Activated CD8-positive, alpha-beta memory T cell treated with anti-CD3 and anti-CD28 coated beads, Interleukin-2, amount 10 ng/mL, durations not matched to agents 7 days and 5 days (primary cell): Measurements from ENCODE around the gene SLC15A5. TPM values are rescaled to one million over a fixed set of nuclear protein-coding genes. Genes with fewer than 3 reads are reported as not detected.

Experiments
- ATAC-seq: fragments of 150-1000 bp; cut with Tn5 transposase; one replicate; pipeline ENCODE4 v1.10.0; 2021; ENCODE audit warnings: moderate library complexity
- CTCF ChIA-PET: fragments of 350-600 bp; sonication (Branson Sonifier 250); formaldehyde crosslinking; loops from one replicate; lab custom pipeline; 2021; ENCODE audit warnings: antibody characterized with exemption; lab: Charles Lee
- DNase-seq: peaks from one replicate; pipeline ENCODE4 v3.0.0-alpha.2; 2020
- H3K27ac Mint-ChIP-seq: one replicate; pipeline ENCODE4 v1.8.0; 2021; ENCODE audit warnings: mild to moderate bottlenecking, mixed read lengths
- H3K27me3 Mint-ChIP-seq: one replicate; pipeline ENCODE4 v1.8.0; 2021; ENCODE audit warnings: mixed read lengths
- H3K36me3 Mint-ChIP-seq: one replicate; pipeline ENCODE4 v1.8.0; 2021; ENCODE audit warnings: mild to moderate bottlenecking, mixed read lengths
- H3K4me1 Mint-ChIP-seq: one replicate; pipeline ENCODE4 v1.8.0; 2021; ENCODE audit warnings: mixed read lengths
- H3K4me3 Mint-ChIP-seq: one replicate; pipeline ENCODE4 v1.8.0; 2021; ENCODE audit warnings: mild to moderate bottlenecking, moderate library complexity, mixed read lengths
- H3K9me3 Mint-ChIP-seq: one replicate; pipeline ENCODE4 v1.8.0; 2022; ENCODE audit warnings: low read depth, mixed read lengths
- total RNA-seq, 2 experiments: library from RNA; stranded (reverse); gene quantifications; one replicate each; pipeline ENCODE4 v1.2.3, GENCODE V29; 2021

Gene SLC15A5
- total RNA-seq = not detected

DNA sequence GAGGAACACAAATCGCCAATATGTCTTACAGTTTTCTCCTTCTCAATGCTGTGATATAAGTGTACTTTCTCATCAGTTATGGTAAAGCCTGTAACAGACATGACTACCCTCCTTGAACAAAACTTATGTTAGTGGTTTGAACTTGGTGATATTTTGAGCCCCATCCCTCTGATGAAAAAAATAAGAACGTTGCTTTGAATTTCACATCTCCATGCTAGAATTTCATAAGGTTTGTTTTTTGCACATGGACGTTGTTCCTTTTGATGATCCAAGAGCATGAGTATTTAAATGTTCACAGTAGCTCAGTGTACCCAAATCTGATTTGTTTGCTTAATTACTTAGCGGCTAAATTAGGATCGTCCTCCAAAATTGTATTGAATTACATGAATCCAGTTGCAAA, at the start of gene SLC15A5:
Gene SLC15A5 (minus strand): TSS at position 101 of the 400 bp plus-strand sequence. CDS start 0 bp downstream, at position 101.
- no peak for ATAC-seq
- Mint-ChIP-seq H3K27me3 (no peaks in the 10 kb centered on the region), H3K27ac (no peak within 1 kb of the TSS), H3K4me1 (no peaks in the 10 kb centered on the region), H3K9me3 (no peaks in the 10 kb centered on the region), H3K4me3 (no peak within 1 kb of the TSS), H3K36me3 (no peaks in the 10 kb centered on the region)
- CTCF ChIA-PET = no interaction called here
- no peak for DNase-seq

GRCh38 chr12:16325426-16325825, 47.9 kb upstream of the SLC15A5 start:
- Mint-ChIP-seq H3K36me3 (no peaks in the 10 kb centered on the region), H3K4me1 (no peaks in the 10 kb centered on the region), H3K9me3 (peaks cover 8% of the 10 kb centered on the region), H3K27ac (no peak overlapping the region), H3K27me3 (no peaks in the 10 kb centered on the region), H3K4me3 (no peak overlapping the region)
- DNase-seq (no peak), ATAC-seq (no peak)
- CTCF ChIA-PET = no interaction called here

DNA sequence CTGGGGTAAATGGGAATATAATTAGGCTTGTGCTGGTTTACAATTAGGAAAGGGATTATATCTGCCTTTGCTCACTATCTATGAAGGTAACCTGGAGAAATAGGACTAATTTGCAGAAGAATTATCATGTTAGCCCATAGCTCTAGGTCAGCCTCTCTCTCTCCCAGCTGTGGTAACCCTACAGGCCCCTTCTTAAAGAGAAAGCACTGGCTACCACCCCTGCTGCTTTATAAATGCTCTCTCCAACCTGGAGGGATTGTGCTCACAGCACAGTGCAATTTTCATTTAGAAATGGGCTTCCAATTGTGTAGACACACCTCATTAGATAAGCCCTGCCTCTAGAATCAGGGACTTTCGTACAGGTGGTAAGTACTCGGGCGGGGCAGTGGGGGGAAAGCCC, 47.3 kb upstream of the SLC15A5 start:
- Mint-ChIP-seq H3K27ac (no peak overlapping the region), H3K9me3 (peaks cover 8% of the 10 kb centered on the region), H3K4me1 (no peaks in the 10 kb centered on the region), H3K4me3 (no peak overlapping the region), H3K27me3 (no peaks in the 10 kb centered on the region), H3K36me3 (no peaks in the 10 kb centered on the region)
- ATAC-seq = no peak
- CTCF ChIA-PET = no interaction called here
- DNase-seq = no peak

GRCh38 chr12:16324272-16324671, 46.8 kb upstream of the SLC15A5 start:
- H3K27me3 Mint-ChIP-seq = no peaks in the 10 kb centered on the region
- H3K4me1 Mint-ChIP-seq = no peaks in the 10 kb centered on the region
- H3K27ac Mint-ChIP-seq = no peak overlapping the region
- no peak overlapping the region for H3K4me3 Mint-ChIP-seq
- no peak for ATAC-seq
- no peaks in the 10 kb centered on the region for H3K36me3 Mint-ChIP-seq
- H3K9me3 Mint-ChIP-seq = peaks cover 9% of the 10 kb centered on the region
- DNase-seq = no peak
- CTCF ChIA-PET = no interaction called here

- Mint-ChIP-seq H3K4me1 (no peaks in the 10 kb centered on the region), H3K36me3 (no peaks in the 10 kb centered on the region), H3K9me3 (peaks cover 9% of the 10 kb centered on the region), H3K27me3 (no peaks in the 10 kb centered on the region), H3K27ac (no peak overlapping the region), H3K4me3 (no peak overlapping the region)
- ATAC-seq = no peak
- no peak for DNase-seq
- CTCF ChIA-PET = interaction anchor here (0.5 kb wide), 1 partner anchor 1008 kb away, joined by 3 read pairs; no protein-coding TSS in a partner anchor
Measured at GRCh38 chr12:16323638-16324037, 46.2 kb upstream of the SLC15A5 start.

GRCh38 chr12:16323010-16323409, 45.5 kb upstream of the SLC15A5 start:
- Mint-ChIP-seq H3K4me1 (no peaks in the 10 kb centered on the region), H3K4me3 (no peak overlapping the region), H3K36me3 (no peaks in the 10 kb centered on the region), H3K27ac (no peak overlapping the region), H3K27me3 (no peaks in the 10 kb centered on the region), H3K9me3 (peaks cover 6% of the 10 kb centered on the region)
- CTCF ChIA-PET = no interaction called here
- DNase-seq = no peak
- no peak for ATAC-seq

DNA sequence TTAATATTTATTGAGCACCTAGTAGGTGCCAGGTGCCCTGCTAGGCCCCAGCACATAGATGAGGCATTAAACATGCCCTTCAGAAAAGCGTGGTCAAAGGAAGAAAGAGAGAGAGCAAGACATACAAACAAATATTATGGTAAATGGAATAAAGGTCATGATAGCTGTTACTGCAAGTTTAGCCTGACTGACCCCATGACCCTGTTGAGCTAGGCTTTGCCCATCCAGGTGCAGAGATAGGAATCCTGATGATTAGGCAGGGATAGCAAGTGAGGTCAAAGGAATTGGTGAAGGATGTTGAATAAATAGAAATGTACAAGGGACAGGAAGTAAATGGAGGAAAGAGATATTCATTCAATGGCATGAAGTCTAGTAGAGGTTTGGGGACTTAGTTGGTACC, 33.4 kb upstream of the SLC15A5 start:
- no peaks in the 10 kb centered on the region for H3K36me3 Mint-ChIP-seq
- peaks cover 14% of the 10 kb centered on the region for H3K9me3 Mint-ChIP-seq
- no peaks in the 10 kb centered on the region for H3K4me1 Mint-ChIP-seq
- DNase-seq (no peak), ATAC-seq (no peak)
- CTCF ChIA-PET = no interaction called here
- no peak overlapping the region for H3K4me3 Mint-ChIP-seq
- no peak overlapping the region for H3K27ac Mint-ChIP-seq
- H3K27me3 Mint-ChIP-seq = no peaks in the 10 kb centered on the region

- no peaks in the 10 kb centered on the region for H3K4me1 Mint-ChIP-seq
- no peak for DNase-seq
- H3K4me3 Mint-ChIP-seq = no peak overlapping the region
- peaks cover 9% of the 10 kb centered on the region for H3K9me3 Mint-ChIP-seq
- no peak overlapping the region for H3K27ac Mint-ChIP-seq
- no peaks in the 10 kb centered on the region for H3K27me3 Mint-ChIP-seq
- CTCF ChIA-PET = no interaction called here
- no peak for ATAC-seq
- H3K36me3 Mint-ChIP-seq = no peaks in the 10 kb centered on the region
Measured at GRCh38 chr12:16307856-16308475, 30.5 kb upstream of the SLC15A5 start.

DNA sequence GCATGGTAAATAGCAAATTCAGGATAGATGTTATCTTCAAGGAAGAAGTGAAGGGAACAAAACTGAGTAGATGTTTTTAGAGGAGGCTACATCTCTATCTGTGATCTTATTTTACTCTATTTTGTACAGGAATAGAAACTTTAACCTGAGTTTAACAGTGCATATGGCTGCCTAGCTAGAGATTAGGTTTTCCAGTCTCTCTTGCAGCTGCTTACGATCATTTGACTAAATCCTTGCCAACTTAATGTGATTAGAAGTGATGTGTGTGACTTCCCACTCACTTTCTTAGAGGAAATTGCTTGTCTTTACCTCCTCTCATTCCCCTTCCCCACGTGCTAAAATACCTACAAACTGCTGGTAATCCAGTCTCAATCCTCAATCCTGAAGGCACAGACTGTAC, 26.5 kb upstream of the SLC15A5 start:
- Mint-ChIP-seq H3K27me3 (no peaks in the 10 kb centered on the region), H3K9me3 (peaks cover under 1% of the 10 kb centered on the region), H3K27ac (no peak overlapping the region), H3K36me3 (no peaks in the 10 kb centered on the region), H3K4me1 (no peaks in the 10 kb centered on the region), H3K4me3 (no peak overlapping the region)
- DNase-seq (no peak), ATAC-seq (no peak)
- CTCF ChIA-PET = no interaction called here

- DNase-seq (no peak), ATAC-seq (no peak)
- no peaks in the 10 kb centered on the region for H3K9me3 Mint-ChIP-seq
- H3K36me3 Mint-ChIP-seq = no peaks in the 10 kb centered on the region
- no peak overlapping the region for H3K4me3 Mint-ChIP-seq
- no peaks in the 10 kb centered on the region for H3K4me1 Mint-ChIP-seq
- CTCF ChIA-PET = no interaction called here
- no peak overlapping the region for H3K27ac Mint-ChIP-seq
- H3K27me3 Mint-ChIP-seq = no peaks in the 10 kb centered on the region
Measured at GRCh38 chr12:16300736-16301135, 23.3 kb upstream of the SLC15A5 start.

DNA sequence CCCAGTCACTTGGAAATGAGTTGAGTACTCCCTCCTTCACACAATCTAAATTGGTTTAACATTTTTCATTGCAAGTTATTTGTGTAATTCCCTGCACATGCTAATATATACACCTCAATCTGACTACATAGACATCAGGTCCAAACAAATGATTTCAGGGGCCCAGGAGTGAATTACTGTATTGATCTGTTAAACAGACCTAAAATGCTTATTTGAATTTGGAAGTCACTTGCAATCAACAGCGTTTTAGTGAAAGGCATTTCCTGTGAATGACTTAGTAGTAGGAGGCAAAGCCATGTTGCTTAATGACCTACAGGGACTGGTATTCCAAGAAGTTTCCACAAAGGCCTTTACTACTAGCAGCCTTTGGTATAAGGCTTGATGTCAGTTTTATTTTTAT, 22.6 kb upstream of the SLC15A5 start:
- H3K9me3 Mint-ChIP-seq = no peaks in the 10 kb centered on the region

DNA sequence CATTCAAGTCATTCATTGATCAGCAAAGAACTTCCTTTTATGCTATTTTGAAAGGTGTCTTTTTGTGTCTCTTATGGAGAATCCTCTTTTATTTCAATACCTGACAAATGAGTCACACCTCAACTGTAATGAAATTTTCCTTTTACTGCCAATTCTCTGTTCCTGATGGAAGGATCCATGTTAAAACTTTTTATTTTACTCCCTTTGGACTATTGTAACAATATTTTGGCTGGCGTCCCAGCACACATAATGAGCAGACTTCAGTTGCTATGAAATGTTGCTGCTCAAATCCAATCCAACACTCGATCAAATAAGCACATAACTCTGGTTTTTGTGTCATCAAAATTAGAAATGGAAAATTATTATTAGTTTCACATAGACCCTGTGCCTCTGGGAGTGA, 21.9 kb upstream of the SLC15A5 start:
- Mint-ChIP-seq H3K36me3 (no peaks in the 10 kb centered on the region), H3K27ac (no peak overlapping the region), H3K9me3 (no peaks in the 10 kb centered on the region), H3K4me1 (no peaks in the 10 kb centered on the region), H3K27me3 (no peaks in the 10 kb centered on the region), H3K4me3 (no peak overlapping the region)
- CTCF ChIA-PET = no interaction called here
- DNase-seq (no peak), ATAC-seq (no peak)

More for the DNA sequence above, 22.6 kb upstream of the SLC15A5 start:
- DNase-seq (no peak), ATAC-seq (no peak)
- Mint-ChIP-seq H3K36me3 (no peaks in the 10 kb centered on the region), H3K4me3 (no peak overlapping the region), H3K4me1 (no peaks in the 10 kb centered on the region), H3K27ac (no peak overlapping the region), H3K27me3 (no peaks in the 10 kb centered on the region)
- CTCF ChIA-PET = no interaction called here

GRCh38 chr12:16297521-16297920, 20.0 kb upstream of the SLC15A5 start:
- Mint-ChIP-seq H3K27ac (no peak overlapping the region), H3K4me1 (no peaks in the 10 kb centered on the region), H3K36me3 (no peaks in the 10 kb centered on the region), H3K9me3 (peaks cover 3% of the 10 kb centered on the region), H3K27me3 (no peaks in the 10 kb centered on the region), H3K4me3 (no peak overlapping the region)
- CTCF ChIA-PET = no interaction called here
- no peak for DNase-seq
- no peak for ATAC-seq

DNA sequence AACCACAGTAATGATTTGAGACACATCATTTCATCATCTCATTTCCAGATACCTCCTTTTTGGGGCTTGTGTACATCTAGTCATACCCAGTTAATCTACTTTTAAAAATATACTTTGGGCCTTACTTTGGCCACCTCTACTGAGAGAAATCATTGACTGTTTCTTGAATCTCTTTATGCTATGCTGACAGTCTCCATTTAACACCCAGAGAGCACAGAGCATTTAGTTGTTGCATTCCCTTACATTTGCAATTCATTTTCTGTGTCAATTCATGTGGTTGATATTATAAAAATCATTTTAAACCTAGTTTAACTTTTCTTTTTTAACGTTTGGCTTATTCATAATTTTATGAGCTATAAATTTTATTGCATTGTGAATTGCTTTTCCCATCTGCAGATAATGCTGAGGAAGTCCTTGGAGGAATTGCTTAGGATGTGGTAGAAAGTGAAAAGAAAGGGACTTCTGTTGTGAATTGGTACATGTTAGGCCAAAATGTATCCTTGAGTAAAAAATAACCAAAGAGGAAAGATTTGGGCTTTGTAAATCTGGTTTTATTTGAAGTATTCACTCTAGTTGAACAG, 17.0 kb upstream of the SLC15A5 start:
- CTCF ChIA-PET = no interaction called here
- Mint-ChIP-seq H3K4me1 (no peaks in the 10 kb centered on the region), H3K9me3 (peaks cover 7% of the 10 kb centered on the region), H3K4me3 (no peak overlapping the region), H3K27me3 (no peaks in the 10 kb centered on the region), H3K27ac (no peak overlapping the region), H3K36me3 (no peaks in the 10 kb centered on the region)
- ATAC-seq = no peak
- no peak for DNase-seq
